ENCODE results near the gene MLXIP.

Gene MLXIP

GRCh38 chr12:122185494-122186082 lies 107.0 kb downstream of the MLXIP start:
- no peak for DNase-seq (ENCODE audit: low spot score)

GRCh38 chr12:122187466-122187865 lies 108.9 kb downstream of the MLXIP start:
- DNase-seq (ENCODE audit: low spot score), result no peak

GRCh38 chr12:122189626-122190475 lies 111.3 kb downstream of the MLXIP start:
- no peak for DNase-seq (ENCODE audit: low spot score)

- DNase-seq (ENCODE audit: low spot score), result peak; percentile 80
These were observed 112.5 kb downstream of the MLXIP start for GRCh38 chr12:122190842-122191668.

GRCh38 chr12:122192441-122192840 lies 113.9 kb downstream of the MLXIP start:
- no peak for DNase-seq (ENCODE audit: low spot score)

- DNase-seq (ENCODE audit: low spot score), result no peak
These were observed 116.2 kb downstream of the MLXIP start for GRCh38 chr12:122194804-122195203.

- no peak for DNase-seq (ENCODE audit: low spot score)
These were observed 116.8 kb downstream of the MLXIP start for GRCh38 chr12:122195405-122195804.

Measured in AG20443 (cell line).